RCC 7860 (cell line): Measurements from ENCODE around the gene OPRL1.

Experiments
- DNase-seq: peaks from one replicate; pipeline ENCODE4 v3.0.0-alpha.2; 2015; ENCODE audit warnings: low spot score
- FAIRE-seq: peaks from 2 replicates; lab custom pipeline; 2012; peaks lifted over from hg19 to GRCh38; lab: Jason Lieb, UNC

OPRL1 gene

DNA sequence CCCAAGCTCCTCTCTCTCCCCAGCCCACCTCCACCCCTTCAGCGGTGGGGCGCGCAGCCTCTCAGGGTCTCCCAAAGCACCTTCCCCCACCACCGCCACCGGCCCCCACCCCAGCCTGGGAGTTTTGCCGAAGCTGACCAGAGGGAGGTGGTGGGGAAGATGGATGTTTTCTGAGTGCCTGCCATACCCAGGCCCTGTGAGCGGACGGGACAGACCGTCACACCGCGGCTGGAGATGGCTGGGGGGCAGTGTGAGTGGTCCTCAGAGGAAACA lies 38.2 kb upstream of the OPRL1 start:
- DNase-seq (no peak), FAIRE-seq (no peak)

DNA sequence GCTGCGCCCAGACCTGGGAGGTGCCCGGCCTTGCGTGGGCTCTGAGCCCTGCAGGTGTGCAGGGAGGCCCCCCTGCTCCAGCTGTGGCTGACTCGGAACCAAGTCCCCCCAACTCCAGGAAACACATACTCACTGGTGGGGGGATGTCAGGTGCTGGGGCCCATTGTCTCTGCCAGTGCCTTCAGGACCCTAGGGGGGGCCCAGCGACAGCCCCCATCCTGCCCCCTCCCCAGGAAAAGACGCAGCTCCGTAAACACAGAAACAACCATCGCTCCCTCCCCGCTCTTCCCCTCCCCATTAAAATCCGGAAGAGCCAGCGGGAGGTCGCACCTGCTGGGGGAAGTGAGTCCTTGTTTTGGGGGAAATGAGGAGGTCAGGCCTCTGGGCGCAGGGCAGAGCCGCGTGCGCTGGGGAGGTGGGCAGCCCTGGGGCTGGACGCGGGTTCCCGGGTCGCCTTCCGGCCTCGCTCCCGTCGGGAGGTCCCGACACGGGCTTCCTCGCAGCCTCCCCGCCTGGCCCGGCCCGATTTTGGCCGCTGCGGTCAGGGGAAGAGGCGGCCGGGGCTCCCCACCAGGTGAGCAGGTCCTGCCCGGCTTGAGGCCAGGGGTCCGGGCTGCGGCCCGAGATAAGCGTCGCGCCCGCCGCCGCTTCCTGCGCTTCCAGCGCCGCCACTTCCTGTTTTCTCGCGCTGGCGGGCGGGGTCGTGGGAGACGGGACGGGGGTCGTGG lies 37.7 kb upstream of the OPRL1 start:
- DNase-seq (no peak), FAIRE-seq (no peak)

DNA sequence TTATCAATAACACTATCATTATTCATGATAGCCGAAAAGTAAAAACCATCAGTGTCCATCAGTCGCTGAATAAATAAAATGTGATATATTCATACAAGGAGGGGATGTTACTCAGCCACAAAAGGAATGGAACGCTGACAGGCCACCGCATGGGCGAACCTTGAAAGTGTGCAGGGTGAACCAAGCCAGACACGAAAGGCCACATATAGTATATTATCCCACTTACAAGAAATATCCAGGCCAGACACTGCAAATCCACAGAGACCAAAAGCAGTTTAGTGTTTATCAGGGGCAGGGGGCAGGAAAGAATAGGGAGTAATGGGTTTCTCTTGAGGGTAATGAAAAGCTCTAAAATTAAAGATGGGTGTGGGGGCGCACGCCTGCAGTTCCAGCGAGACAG lies 36.1 kb upstream of the OPRL1 start:
- FAIRE-seq (no peak), DNase-seq (no peak)

DNA sequence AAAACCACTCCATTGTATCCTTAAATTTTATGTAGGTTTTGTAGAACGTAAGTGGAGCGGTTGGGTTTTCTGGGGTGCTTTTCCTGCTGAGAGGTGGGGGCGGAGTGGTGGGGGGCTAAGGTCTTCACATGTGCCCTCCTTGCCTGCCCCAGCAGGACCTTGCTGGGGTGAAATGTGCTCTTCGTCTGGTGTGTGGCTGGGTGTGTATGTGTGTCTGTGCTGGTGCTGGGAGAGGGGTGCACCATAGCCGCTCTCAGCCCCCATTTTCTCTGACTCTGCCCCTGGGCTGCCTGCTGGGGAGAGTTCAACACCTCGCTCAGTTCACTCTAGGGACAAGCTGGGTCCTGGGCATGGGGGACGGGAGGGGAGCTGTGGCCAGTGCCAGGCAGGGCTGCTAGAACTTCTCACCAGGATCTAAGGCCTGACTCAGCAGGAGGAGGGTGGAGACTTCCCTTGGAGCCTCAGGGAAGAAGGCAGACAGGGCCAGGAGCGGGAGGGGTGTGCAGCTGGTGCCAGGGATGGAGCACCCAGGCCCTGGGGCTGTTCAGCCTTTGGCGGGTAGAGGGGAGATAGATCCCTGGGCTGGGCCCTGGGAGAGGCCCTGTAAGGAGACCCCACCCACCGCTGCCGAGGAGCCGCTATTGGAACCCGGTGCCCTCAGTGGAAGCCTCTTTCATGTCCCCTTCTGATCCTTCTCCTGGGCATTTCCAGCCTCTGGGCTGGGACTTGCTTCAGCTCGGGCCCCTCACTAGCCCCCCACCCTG lies 35.2 kb upstream of the OPRL1 start:
- FAIRE-seq (no peak), DNase-seq (peak; percentile 51)

DNA sequence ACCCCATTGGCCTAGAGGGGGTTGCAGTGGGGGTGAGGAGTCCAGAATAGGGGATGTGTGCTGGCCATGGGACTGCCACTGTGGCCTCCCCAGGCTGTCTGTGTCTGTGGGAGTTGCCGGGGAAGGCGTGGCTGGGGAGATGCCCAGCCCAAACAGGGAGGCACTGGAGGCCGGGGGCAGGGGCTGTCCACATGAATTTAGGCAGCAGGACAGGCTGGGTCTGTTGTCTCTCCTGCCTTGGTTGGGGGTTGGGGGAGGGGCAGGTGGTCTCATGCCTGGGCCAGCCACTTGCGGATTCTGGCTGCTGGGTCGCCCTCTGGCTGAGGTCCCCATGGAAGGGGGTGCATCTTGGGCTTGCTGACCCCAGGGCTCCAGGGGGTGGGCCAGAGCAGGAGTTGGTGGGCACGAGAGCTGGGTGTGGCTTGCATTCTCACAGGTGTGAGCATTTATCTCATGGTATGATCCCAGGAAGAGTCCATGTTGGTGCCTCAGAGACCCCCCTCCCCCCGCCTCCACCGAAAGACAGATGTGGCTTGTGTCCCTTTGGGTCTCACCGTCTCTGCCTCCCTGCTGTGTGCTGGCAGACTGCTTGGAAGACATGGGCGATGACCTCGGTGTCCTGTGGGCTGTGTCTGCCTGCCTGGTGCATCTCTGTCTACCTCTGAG lies 34.4 kb upstream of the OPRL1 start:
- no peak for FAIRE-seq
- no peak for DNase-seq

DNA sequence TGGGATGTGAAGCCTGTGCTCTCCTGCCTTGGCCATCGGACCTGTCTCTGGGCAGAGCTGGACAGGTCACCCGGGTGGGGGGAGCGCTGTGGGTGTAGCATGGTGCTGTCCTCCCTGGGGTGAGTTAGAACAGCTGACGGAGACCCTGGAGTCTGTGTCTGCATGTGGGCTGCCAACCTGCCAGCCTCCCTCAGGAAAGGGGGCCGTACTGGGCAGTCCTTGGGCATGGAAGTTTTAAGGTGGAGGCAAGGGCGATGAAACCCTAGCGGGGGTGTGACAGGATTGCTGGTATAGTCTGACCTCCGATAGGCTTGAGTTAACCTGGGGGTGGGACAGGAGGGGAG lies 32.9 kb upstream of the OPRL1 start:
- DNase-seq = no peak
- no peak for FAIRE-seq

DNA sequence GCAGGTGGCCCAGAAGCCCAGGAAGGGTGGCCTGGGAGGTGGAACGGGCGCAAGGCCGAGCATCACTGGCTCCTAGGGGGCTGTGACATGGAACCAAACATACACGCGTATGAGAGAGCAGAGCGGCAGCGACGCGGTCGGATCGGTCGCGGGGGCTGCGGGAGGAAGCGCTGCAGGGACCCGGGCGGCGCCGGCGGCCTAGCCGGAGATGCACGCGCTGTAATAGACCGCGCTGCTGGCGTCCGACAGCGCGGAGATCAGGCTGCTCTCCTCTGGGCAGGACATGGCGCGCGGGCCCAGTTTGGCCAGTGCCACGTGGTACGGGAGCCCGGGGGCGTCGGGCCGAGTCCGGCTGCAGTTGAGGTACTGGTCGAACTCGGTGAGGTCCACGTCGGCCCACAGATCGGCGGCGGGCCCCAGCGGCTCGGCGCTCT lies 31.9 kb upstream of the OPRL1 start:
- no peak for DNase-seq
- no peak for FAIRE-seq

DNA sequence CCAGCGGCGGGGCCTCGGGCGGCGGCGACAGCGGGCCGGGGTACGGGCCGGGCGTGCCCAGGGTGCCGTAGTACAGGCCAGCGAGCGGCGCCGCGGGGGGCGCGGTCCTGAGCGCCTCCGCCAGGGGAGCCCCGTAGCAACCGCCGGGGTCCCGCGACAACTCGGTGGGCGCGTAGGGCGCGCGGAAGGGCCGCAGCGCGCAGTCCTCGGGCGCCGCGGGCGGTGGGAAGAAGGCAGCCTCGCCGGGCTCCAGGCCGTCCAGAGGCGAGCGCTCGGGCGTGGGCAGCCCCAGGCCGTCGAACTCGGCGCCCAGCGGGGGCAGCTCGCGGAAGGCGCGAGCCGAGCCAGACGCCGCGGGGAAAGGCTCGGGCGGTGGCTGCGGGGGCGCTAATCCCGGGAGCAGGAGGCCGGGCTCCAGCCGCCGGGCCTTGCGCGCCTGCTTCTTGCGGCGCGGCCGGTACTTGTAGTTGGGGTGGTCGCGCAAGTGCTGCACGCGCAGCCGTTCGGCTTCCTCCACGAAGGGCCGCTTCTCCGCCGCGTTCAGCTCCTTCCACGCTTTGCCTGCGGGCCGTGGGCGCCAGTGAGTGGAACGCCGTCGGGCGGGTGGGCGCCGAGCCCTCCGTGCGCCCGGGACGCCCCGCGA lies 31.4 kb upstream of the OPRL1 start:
- DNase-seq (no peak), FAIRE-seq (no peak)

DNA sequence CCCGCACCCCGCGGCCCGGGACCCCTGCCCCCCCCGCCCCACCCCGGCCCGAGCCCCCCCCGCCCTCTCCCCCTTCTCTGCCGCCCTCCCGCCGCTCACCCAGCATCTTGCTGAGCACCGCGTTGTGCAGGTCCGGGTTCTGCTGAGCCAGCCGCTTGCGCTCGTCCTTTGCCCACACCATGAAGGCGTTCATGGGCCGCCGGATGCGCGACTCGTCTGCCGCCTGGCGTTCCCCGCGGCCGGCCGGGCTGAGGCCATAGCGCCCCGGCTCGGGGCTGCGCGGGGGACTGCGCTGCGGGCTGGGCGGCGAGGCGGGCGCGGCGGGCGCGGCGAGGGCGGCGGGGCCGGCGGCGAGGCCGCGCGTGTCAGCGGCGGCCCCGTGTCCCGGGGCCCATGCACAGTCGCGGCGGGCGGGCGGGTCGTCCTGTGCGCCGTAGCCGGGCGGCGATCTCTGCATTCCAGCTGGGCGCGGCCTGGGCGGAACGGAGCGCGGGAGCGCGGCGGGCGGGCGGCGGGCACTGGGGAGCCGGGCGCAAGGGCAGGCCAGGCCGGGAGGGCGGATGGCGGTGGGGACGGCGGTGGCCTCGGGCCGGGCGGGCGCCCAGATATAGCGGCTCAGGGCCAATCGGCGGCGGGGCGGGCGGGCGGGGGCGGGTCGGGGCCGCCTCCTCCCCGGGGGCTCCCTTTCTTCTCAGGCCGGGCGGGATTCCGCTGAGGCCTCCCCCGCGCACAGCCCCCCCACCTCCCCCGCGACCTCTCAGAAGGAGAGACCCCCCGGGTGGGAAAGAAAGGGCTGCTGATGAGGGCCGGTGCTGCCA lies 30.6 kb upstream of the OPRL1 start, which contains the start of gene SOX18:
Gene SOX18 (minus strand): TSS at position 580 of the 818 bp plus-strand sequence. CDS start 123 bp downstream, at position 457.
- FAIRE-seq (no peak), DNase-seq (no peak)

DNA sequence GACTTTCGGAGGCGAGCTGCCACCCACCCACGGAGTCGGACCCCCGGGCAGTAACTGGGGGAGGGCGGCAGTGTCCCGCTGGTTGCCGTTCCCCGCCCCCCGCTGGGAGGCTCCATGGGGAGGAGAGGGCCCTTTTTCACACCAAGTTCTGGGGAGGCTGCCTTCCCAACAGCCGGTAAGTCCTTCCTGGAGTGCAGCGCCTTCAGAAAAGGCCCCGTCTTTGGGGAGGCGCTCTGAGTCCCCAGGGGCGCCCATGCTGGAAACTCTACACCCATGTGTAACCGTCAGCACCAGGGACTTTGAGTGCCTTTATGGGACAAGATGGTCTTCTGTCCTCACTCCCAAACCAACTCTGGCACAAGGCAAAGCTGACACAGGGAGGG lies 30.0 kb upstream of the OPRL1 start:
- FAIRE-seq (no peak), DNase-seq (no peak)

DNA sequence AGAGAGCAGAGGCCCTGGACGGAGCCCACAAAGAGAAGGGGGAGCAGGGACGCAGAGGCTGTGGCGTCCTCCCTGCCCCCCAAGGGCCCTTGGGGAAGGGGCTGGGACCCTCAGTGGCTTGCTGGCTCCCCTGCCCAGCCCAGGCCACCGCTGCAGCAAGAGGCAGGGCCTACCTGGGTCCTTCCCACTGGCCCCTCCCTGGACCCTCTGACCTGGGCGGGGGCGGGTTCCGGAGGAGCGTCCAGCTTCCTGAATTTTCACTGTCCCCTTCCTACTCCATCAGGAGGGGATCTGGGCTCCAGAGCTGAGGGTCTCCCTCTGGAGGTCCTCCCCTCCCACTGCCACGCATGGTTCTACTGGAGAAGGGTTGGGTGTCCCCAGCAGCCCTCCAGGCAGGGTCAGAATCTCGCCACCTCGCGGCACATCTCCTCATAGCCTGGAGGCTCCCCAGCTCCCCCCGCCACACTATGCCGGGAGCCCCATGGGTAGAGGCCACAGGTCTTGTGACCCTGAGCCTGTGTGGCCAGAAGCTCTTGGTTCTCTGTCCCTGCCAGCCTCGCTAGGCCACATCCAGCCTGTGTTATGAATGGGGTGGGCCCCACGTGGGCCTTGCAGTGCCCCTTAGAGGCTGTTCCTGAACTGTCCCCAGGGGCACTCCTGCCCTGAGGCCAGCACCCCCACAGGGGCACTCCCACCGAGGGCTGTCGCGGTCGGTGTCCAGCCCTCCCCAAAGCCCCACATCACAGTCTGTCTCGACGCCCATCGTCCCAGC lies 29.4 kb upstream of the OPRL1 start:
- DNase-seq = no peak
- no peak for FAIRE-seq

DNA sequence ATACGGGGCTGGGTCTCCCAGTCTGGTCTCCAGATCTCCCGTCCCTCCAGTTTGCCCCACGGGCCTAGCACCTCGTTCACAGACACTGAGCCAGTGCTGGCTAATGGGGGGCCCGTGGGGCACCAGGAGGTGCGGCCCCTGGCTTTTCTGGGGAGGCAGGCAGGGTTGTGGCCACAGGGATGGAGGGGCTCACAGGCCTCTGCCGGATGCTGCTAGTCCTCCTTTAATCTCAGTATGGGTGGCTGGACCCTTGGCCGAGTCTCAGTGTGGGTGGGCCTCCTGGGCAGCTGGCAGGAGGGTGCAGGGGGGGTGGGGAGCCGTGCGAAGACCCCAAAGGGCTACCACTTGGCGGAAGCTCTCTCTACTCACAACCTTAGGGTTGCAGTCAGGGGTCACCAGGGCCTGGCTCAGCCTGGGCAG lies 28.8 kb upstream of the OPRL1 start:
- no peak for FAIRE-seq
- DNase-seq = no peak

DNA sequence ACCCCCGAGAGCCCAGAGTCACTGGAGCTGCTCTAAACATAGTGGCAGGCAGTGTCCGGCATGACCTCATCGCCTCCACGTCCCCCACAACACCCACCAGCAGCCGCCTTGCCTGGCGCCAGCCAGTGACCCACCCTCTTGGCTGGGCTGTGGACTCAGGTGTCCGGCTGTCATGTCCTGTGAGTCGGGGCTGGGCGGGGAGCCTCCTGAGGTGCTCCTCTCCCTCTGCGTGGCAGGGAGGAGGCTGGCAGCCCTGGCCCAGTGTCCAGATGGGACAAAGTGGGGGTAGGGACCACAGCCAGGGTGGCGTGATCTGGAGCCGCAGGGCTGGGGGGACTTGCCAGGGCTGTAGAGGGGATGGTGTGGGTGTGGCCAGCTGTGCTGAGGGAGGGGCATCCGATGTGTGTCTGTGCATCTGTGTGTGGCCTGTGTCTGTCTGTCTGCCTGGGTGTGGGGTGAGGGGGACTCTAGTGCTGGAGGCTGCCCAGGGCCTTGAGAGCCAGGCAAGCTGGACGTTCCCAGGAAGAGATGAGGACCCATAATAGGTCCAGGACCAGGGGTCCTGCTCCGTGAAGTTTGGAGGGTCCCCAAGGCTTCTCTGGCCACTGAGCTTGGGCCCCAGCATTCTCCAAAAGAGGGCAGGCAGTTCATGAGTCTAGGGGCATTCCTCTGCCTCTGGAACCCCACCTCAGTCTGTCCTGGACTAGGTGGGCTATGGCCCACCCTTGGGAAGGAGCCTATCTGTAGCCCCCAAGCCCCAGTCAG lies 28.1 kb upstream of the OPRL1 start:
- no peak for DNase-seq
- FAIRE-seq = no peak

DNA sequence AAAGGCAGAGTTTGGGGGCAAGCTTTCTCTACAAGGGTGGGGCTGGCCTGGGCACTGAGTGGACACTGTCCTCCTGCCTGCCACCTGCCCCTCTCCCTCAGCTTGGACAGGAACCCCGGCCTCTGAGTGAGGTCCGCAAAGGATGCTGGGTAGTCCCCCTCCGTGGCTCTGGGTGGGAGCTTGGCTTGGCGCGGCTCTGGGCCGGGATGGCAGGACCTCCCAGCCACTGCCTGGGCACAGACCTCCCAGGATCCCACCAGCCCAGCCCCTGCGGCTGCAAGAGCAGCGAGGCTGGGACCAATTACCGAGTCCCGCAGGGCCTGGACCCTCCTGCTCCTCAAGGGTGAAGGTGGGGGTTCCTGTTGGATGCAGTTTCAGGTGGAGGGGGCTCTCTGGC lies 27.6 kb upstream of the OPRL1 start:
- DNase-seq (no peak), FAIRE-seq (no peak)

DNA sequence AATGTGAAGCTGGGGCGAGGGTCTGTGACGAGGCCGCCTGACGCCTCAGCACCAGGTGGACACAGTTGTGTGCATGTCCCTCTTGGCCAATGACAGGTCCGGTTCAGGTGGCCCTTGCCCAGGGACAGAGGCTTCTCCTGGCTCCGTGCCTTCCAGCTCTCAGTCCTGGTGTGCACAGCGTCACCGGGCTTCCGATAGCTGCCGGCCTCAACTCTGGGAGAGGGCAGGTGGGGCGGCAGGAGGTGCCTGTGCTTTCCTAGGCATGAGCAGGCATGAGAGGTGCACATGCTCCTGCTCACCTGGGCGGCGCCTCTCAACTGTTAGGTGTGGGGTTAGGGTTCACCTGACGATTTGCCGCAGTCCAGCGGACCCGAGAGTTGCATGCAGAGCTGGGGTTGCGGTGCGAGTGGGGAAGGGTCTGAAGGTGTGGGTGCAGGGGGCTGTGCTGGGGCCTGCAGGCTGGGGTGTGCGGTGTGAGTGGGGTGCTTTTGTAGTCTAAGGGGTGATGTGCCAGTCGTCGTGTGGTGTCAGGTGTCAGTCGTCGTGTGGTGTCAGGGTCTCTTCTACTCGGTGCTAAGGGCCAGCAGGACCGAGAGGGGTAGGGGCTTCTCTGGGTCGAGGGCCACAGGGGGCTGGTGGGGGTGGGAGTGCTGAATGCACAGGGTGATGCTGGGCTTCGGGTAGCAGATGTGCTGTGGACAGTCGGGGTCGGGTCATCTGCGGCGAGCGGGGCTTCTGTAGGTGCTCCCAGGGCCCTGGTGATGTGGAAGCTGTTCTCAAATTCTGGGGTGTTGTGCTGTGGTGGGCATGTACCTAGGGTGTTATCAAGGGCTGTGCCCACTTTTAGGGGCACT lies 26.7 kb upstream of the OPRL1 start:
- no peak for DNase-seq
- FAIRE-seq = no peak

DNA sequence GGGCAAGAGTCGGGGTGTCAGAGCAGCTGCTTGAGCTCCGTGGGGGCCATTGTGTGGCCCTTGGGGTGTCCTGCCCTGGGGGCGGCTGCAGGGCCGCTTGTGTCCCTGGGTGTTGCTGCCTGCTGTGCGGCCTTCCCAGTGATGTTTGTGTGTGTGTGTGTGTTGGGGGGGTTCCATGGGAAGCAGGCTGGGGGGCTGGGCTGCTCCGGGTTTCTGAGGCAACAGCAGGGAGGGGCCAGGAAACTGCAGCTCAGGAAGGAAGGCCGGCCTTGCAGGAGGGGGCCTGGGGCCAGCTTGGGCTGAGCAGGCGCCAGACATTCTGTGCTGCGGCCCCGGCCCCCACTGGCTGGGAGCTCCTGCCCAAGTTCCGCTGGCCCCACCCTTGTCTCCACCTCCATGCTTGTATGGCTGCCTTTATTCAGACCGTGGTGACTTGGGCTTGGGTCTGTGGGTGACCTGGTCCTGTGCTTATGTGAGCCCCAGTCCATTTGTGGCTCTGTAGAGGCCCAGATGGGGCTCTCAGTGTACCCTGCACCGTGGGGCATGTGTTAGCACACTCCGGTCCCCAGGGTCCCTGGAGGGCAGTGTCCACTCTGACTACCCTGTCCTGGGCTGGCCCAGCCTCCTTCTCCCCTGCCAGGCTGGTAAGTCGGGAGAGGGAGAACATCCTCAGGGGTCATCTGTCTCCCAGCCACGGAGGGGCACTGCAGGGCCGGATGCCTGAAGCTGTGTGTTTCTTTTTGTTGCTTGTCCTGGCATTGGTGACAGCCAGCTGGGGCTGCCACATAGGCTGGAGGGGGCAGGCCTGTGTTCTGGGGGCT lies 25.8 kb upstream of the OPRL1 start:
- peak; percentile 41 for DNase-seq
- no peak for FAIRE-seq

DNA sequence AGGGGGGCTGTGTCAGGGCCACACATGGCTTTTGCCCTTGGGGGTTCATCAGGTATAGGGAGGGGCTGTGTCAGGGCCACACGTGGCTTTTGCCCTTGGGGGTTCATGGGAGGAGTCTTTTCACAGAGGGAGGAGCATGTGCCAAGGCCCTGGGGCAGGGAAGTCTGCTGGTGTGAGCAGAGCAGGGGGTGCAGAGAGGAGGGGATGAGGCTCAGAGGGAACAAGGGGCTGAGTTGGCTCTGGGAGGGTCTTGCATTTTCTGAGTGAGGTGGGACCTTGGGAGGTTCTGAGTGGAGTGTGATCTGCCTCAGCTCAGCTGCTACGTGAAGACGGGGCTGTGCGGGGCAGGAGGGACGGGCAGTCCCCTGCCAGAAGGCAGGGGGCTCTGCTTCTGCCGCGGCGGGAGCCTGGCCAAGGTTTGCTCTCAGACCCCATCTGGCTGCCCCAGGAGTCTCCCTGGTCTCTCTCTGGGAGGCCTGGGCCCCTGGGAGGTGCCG lies 24.4 kb upstream of the OPRL1 start:
- DNase-seq = no peak
- no peak for FAIRE-seq
